ENCODE measurements around the gene EPSTI1.
"Not testable (repeated sequence)": the region's sequence is repeated elsewhere in the genome, so short reads cannot be mapped to it uniquely, and the experiment has no call there.

EPSTI1 gene

GRCh38 chr13:42991898-42992763 lies at the start of gene EPSTI1:
Gene EPSTI1, minus strand, starts transcription at chr13:42992241. Its CDS starts 76 bp downstream, at chr13:42992165.
- DNase-seq (ENCODE audit: low read depth) = peak; percentile 90
- no peak for TF ChIP-seq CTCF (IDR thresholded peaks at IDR 0.05; ENCODE audit: insufficient read depth, low read depth, low read length, missing control alignments)
- peak within 1 kb of the TSS; percentile 95 for H3K4me3 ChIP-seq (ENCODE audit: low read depth, low read length)

- no peak for TF ChIP-seq CTCF (IDR thresholded peaks at IDR 0.05; ENCODE audit: insufficient read depth, low read depth, low read length, missing control alignments)
- H3K4me3 ChIP-seq (ENCODE audit: low read depth, low read length) = no peak overlapping the region
- DNase-seq (ENCODE audit: low read depth) = peak; percentile 50
Measured at GRCh38 chr13:43041369-43041921, 49.4 kb upstream of the EPSTI1 start.

GRCh38 chr13:43040581-43041368 lies 48.7 kb upstream of the EPSTI1 start:
- H3K4me3 ChIP-seq (ENCODE audit: low read depth, low read length); DNase-seq (ENCODE audit: low read depth): not testable (repeated sequence)

- TF ChIP-seq CTCF (IDR thresholded peaks at IDR 0.05; ENCODE audit: insufficient read depth, low read depth, low read length, missing control alignments) = no peak
- H3K4me3 ChIP-seq (ENCODE audit: low read depth, low read length) = no peak overlapping the region
- no peak for DNase-seq (ENCODE audit: low read depth)
Measured at GRCh38 chr13:43039966-43040365, 47.9 kb upstream of the EPSTI1 start.

GRCh38 chr13:43036351-43037250 lies 44.6 kb upstream of the EPSTI1 start:
- no peak for DNase-seq (ENCODE audit: low read depth)
- no peak for TF ChIP-seq CTCF (IDR thresholded peaks at IDR 0.05; ENCODE audit: insufficient read depth, low read depth, low read length, missing control alignments)
- no peak overlapping the region for H3K4me3 ChIP-seq (ENCODE audit: low read depth, low read length)

- DNase-seq (ENCODE audit: low read depth) = no peak
- H3K4me3 ChIP-seq (ENCODE audit: low read depth, low read length) = no peak overlapping the region
- no peak for TF ChIP-seq CTCF (IDR thresholded peaks at IDR 0.05; ENCODE audit: insufficient read depth, low read depth, low read length, missing control alignments)
Measured at GRCh38 chr13:43033038-43033437, 41.0 kb upstream of the EPSTI1 start.
